Transverse colon (tissue), 4 donors: ENCODE data around the gene TFRC. TPM values are rescaled to one million over a fixed set of nuclear protein-coding genes. Genes with fewer than 3 reads are reported as not detected.

Source experiments
- DNase-seq: peaks from one replicate; pipeline ENCODE4 v3.0.0-alpha.2; 2019
- H3K27ac ChIP-seq, 4 donors: fragments of 200-600 bp; sonication (generic); 2 replicates each; pipeline ENCODE4 v1.5.1; 2016 to 2018; ENCODE audit warnings: inconsistent platforms in 4 of 4
- H3K27me3 ChIP-seq: fragments of 200-600 bp; sonication (generic); 2 replicates; pipeline ENCODE4 v1.5.1; 2017; ENCODE audit warnings: inconsistent platforms
- H3K36me3 ChIP-seq, 4 donors: fragments of 200-600 bp; sonication (generic); 2 replicates each; pipeline ENCODE4 v1.5.1; 2017 to 2019; ENCODE audit warnings: inconsistent platforms in 4 of 4
- H3K4me1 ChIP-seq, 4 donors: fragments of 200-600 bp; sonication (generic); 2 replicates each; pipeline ENCODE4 v1.5.1; 2017 to 2020; ENCODE audit warnings: inconsistent platforms in 4 of 4
- H3K4me3 ChIP-seq, 4 donors: fragments of 200-600 bp; sonication (generic); 1 replicate in 1 of 4; 2 replicates in 3 of 4; pipeline versions ENCODE4 v1.5.1 to v1.6.1; 2017 to 2019; ENCODE audit warnings: inconsistent platforms in 4 of 4
- H3K9me3 ChIP-seq, 2 donors: fragments of 200-600 bp; sonication (generic); 2 replicates each; pipeline ENCODE4 v1.5.1; 2017 to 2019; ENCODE audit warnings: inconsistent platforms in 2 of 2
- EP300 ChIP-seq: sonication (generic); formaldehyde crosslinking; IDR thresholded peaks from one replicate; pipeline ENCODE4 v1.6.1; 2017; ENCODE audit warnings: antibody characterized with exemption, low read depth
- POLR2A ChIP-seq: fragments of 450-650 bp; IDR thresholded peaks from one replicate; pipeline ENCODE4 v1.6.1; 2016; ENCODE audit warnings: antibody characterized with exemption, mild to moderate bottlenecking, moderate library complexity
- POLR2AphosphoS5 ChIP-seq, 3 donors: sonication (generic); formaldehyde crosslinking; IDR thresholded peaks; one replicate each; pipeline ENCODE4 v1.6.1; 2016; ENCODE audit warnings: antibody characterized with exemption in 3 of 3
- WGBS, 2 donors: methylation state at CpG; one replicate each; pipeline ENCODE4 v1.1.5; 2018; ENCODE audit warnings: low coverage in 1 of 2; 5-methylcytosine and 5-hydroxymethylcytosine counted together
- in situ Hi-C, 4 donors: fragments of 200-750 bp; cut with MboI; loops; one replicate each; pipeline versions ENCODE4 v1.15.0 to v1.15.1; 2017; ENCODE audit warnings: low sequenced_read_pairs in 3 of 4, low pct_ligation_motif_present in 1 of 4, low pct_unique_long_range_greater_than_20kb in 1 of 4
- intact Hi-C: fragments of 100-400 bp; cut with DNase I; formaldehyde crosslinking; loops from one replicate; pipeline ENCODE4 v1.15.1; 2023; ENCODE audit warnings: low total_unique reads
- total RNA-seq, 4 donors: library from RNA; depleted of rRNA; stranded (reverse); fragments of >200 nt; gene quantifications; one replicate each; pipeline ENCODE4 v1.1.0, GENCODE V29; 2016
- TF ChIP-seq, protein P1 (sequence below), 5 experiments: fragments of 200-600 bp in 3 of 5; fragments of 450-650 bp in 2 of 5; sonication (generic) in 3 of 5; IDR thresholded peaks; 1 replicate in 2 of 5; 2 replicates in 3 of 5; pipeline ENCODE4 v1.5.1; 2016 to 2017; ENCODE audit warnings: antibody characterized with exemption in 5 of 5, inconsistent platforms in 3 of 5, mild to moderate bottlenecking in 2 of 5, moderate library complexity in 1 of 5

TFRC gene
- total RNA-seq, 4 donors from 2014 or later, result 117 to 404 (median 181) TPM

DNA sequence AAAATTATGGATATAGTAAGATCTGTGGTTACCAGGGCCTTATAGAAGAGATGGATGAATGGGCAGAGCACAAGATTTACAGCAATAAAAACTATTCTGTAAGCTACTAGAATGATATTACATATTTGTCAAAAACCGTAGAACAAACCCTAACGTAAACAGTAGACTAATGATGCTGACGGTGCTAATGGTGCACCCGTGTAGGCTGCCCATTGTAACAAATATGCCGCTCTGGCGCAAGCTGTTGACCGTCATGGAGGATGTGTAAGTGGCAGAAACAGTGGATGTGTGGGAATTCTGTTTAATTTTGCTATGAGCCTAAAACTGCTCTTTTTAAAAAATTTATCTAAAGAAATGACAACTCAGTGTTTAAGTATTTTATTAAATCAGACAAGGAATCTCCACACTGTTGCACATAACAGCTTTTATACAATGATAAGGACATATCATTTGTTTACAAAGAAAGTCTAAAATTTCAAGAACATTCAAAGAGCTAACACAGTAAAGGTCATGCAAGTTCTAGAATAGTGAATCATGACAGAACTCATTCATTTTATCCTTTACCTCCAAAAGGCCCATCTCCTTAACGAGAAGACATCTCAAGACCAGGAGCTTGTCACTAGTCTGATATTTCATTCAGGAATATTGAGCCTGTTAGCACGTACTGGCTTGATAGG is 32.8 kb downstream of the TFRC start:
- 83% methylated on average over 9 of the region's 9 CpGs for WGBS, 2 donors
- H3K9me3 ChIP-seq, result no peaks in the 10 kb centered on the region
- DNase-seq, result no peak
- peaks cover 0 to 52% (median 24%) of the 10 kb centered on the region in 4 donors for H3K36me3 ChIP-seq
- no peak overlapping the region for H3K4me3 ChIP-seq
- H3K27me3 ChIP-seq, result no peaks in the 10 kb centered on the region
- H3K4me1 ChIP-seq, result no peaks in the 10 kb centered on the region
- in situ Hi-C loops (no loop called here), intact Hi-C loops (no loop called here)
- H3K27ac ChIP-seq, result no peak overlapping the region
- TF ChIP-seq, protein P1, sequence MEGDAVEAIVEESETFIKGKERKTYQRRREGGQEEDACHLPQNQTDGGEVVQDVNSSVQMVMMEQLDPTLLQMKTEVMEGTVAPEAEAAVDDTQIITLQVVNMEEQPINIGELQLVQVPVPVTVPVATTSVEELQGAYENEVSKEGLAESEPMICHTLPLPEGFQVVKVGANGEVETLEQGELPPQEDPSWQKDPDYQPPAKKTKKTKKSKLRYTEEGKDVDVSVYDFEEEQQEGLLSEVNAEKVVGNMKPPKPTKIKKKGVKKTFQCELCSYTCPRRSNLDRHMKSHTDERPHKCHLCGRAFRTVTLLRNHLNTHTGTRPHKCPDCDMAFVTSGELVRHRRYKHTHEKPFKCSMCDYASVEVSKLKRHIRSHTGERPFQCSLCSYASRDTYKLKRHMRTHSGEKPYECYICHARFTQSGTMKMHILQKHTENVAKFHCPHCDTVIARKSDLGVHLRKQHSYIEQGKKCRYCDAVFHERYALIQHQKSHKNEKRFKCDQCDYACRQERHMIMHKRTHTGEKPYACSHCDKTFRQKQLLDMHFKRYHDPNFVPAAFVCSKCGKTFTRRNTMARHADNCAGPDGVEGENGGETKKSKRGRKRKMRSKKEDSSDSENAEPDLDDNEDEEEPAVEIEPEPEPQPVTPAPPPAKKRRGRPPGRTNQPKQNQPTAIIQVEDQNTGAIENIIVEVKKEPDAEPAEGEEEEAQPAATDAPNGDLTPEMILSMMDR (IDR thresholded peaks at IDR 0.05), result no peak
- TF ChIP-seq EP300 (no peak), POLR2AphosphoS5 (IDR thresholded peaks at IDR 0.05) (no peak), POLR2A (no peak)

DNA sequence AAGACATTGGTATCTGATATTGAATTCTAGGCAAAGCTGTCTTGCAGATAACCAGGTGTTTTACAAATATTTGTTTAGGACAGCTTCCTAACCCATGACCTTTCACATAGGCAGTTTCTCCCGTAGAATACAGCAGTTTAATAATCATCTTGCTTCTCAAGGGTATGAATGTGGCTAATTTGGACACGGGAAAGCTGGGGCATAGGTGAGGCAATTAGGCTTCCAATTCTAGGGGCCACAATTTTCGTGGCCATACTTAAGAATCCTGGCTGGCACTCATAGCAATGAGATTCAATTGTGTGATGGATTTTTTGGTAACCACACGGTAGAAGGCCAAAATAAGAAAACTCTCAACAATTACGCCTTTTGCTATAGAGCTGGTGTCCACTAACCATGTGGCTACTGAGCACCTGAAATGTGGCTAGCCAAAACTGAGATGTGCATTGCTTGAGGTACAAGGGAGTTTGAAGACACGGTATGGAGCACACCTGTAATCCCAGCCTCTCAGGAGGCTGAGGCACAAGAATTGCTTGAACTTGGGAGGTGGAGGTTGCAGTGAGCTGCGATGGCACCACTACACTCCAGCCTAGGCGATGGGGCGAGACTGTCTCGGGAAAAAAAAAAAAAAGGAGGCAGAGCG is 34.4 kb downstream of the TFRC start:
- Histone ChIP-seq H3K4me3 (no peak overlapping the region), H3K9me3 (no peaks in the 10 kb centered on the region), H3K27ac (no peak overlapping the region), H3K4me1 (no peaks in the 10 kb centered on the region), H3K36me3 (peaks cover 0 to 37% (median 16%) of the 10 kb centered on the region in 4 donors), H3K27me3 (no peaks in the 10 kb centered on the region)
- WGBS, 2 donors, result 71 to 82% methylated on average over 7 to 11 of the region's 11 CpGs
- intact Hi-C loops, result no loop called here
- TF ChIP-seq POLR2AphosphoS5 (IDR thresholded peaks at IDR 0.05), result no peak
- no peak for TF ChIP-seq EP300
- TF ChIP-seq POLR2A, result peak; percentile 13
- TF ChIP-seq, protein P1 (IDR thresholded peaks at IDR 0.05), result no peak
- in situ Hi-C loops, result no loop called here
- no peak for DNase-seq

DNA sequence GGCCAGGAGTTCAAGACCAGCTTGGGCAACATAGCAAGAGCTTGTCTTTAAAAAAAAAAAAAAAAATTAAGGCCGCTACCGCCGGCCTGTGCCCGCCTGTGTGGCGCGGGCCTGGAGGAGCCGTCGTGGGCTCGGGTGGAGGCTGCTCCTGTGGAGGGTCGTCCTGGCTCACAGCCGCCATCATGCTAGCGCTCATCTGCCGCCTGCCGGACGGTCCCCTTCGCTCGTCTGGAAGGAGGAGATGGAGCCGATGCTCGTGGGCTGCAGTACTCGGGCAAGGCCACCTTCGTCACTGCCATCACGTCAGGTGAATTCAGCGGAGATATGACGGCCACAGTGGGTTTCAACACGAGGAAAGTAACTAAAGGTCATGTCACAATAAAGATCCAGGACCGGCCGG is 37.4 kb downstream of the TFRC start:
- intact Hi-C loops, result no loop called here
- no peaks in the 10 kb centered on the region for H3K9me3 ChIP-seq
- DNase-seq, result no peak
- in situ Hi-C loops, result no loop called here
- WGBS, 2 donors, result 96% methylated on average over 27 of the region's 27 CpGs; no CpG with 5 or more reads in 1 of the 2 donors
- no peak overlapping the region for H3K27ac ChIP-seq
- peaks cover 0 to 7% (median 2%) of the 10 kb centered on the region in 4 donors for H3K36me3 ChIP-seq
- no peaks in the 10 kb centered on the region for H3K4me1 ChIP-seq
- no peaks in the 10 kb centered on the region for H3K27me3 ChIP-seq
- H3K4me3 ChIP-seq, result no peak overlapping the region
- TF ChIP-seq POLR2A (no peak), EP300 (no peak), POLR2AphosphoS5 (IDR thresholded peaks at IDR 0.05) (no peak)
- TF ChIP-seq, protein P1 (IDR thresholded peaks at IDR 0.05), result no peak

DNA sequence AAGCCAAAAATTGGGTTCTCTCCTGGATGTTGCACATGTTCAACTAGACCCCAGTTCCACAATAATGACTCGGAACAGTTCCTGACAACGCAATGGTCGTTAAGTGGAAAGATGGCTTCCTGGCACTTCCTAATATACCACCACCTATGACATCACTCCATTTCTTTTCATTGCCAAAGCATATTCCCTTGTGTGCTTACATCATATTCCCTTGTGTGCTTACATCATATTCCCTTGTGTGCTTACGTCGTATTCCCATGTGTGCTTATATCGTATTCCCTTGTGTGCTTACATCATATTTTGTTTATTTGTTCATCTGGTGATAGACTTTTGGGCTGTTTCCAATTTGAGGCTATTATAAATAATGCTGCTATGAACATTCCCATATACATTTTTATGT is 39.2 kb downstream of the TFRC start:
- DNase-seq, result no peak
- Histone ChIP-seq H3K36me3 (no peaks in the 10 kb centered on the region), H3K4me3 (no peak overlapping the region), H3K27me3 (no peaks in the 10 kb centered on the region), H3K9me3 (no peaks in the 10 kb centered on the region), H3K4me1 (no peaks in the 10 kb centered on the region), H3K27ac (no peak overlapping the region)
- intact Hi-C loops, result no loop called here
- WGBS, 2 donors, result 92 to 96% methylated on average over 6 of the region's 6 CpGs
- in situ Hi-C loops, result no loop called here
- TF ChIP-seq POLR2AphosphoS5 (IDR thresholded peaks at IDR 0.05) (no peak), EP300 (no peak), POLR2A (no peak)
- TF ChIP-seq, protein P1 (IDR thresholded peaks at IDR 0.05), result no peak
